ENCODE measurements around the gene FUT4.

- TF ChIP-seq CTCF (IDR thresholded peaks at IDR 0.05) (no peak), POLR2AphosphoS5 (IDR thresholded peaks at IDR 0.05) (no peak), POLR2A (IDR thresholded peaks at IDR 0.05) (no peak)
These were observed 16.9 kb upstream of the FUT4 start for GRCh38 chr11:94526645-94527438.

Data from transverse colon (tissue), 4 donors.